Left kidney (tissue), 2 donors: ENCODE results near the gene PREX1. TPM values are rescaled to one million over a fixed set of nuclear protein-coding genes. Genes with fewer than 3 reads are reported as not detected.

Experiments used
- DNase-seq: peaks from one replicate; pipeline ENCODE4 v3.0.0-alpha.2; 2013
- polyA plus RNA-seq: library from polyadenylated mRNA; unstranded; fragments of 120-200 nt; gene quantifications from one replicate; pipeline ENCODE4 v1.2.1, GENCODE V29; 2013; ENCODE audit not compliant: insufficient read length

Gene PREX1
- polyA plus RNA-seq, 1 donor = 11.7 TPM

DNA sequence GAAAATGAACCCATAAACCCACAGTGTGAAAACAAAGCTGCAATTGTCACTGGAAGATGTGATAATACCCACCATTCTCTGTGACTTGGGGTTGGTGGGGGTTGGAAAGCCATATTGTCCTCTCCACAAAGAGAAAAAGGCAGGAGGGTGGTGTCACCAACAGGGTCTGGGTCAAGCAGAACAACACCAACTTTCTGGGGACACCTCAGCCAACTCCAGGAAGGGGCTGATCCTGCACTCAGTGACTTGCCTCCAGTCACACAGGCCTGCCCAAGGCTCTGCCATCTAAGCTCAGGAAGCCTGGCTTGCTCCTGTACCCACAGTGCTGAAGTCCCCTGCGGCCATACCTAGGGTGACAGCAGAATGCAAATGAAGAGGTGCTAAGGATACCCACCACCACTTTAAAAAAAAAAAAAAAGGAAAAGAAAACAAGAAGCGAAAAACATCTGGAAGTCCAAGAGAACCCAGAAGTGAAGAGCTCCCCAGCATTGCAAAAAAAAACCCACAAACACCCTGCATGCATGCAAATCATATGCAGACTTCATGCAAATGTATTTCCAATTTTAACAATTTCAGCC is 110.6 kb downstream of the PREX1 start:
- DNase-seq = no peak

DNA sequence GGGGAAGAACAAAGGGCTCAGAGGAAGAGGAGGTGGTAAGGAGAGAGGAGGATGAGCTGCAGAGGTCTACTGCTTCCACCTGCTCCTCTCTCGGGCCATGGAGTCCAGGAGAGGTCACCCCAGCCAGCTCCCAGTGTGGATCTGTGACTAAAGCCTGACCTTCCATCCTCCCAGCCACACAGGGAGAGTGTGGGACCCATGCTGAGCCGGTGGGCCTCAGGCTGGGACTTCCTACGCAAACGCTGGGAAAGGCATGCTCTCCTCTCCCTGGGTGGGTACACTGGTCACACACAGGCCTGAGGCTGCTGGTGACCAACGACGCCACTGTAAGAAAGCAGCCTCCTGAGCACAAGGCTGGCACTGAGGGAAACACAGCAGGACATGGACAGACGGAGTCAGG is 111.3 kb downstream of the PREX1 start:
- no peak for DNase-seq

DNA sequence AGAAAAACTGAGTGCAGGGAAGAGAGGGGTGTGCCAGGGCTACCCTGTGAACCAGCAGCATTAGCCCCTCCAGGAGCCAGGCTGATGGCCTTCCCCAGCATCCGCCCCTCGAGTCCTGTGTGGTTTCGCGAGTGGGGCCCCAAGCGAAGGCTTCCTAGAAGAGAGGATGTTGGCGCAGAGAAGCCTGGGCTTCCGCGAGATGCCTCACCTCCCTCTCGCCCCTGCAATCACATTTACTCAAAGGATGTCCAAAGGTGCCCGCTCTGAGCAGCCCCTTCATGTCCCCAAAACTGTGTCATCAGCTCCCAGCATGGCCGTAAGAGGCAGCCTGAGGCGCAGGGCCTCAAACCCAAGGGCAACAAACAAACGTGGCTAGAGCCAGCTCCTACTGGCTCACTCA is 111.7 kb downstream of the PREX1 start:
- no peak for DNase-seq

DNA sequence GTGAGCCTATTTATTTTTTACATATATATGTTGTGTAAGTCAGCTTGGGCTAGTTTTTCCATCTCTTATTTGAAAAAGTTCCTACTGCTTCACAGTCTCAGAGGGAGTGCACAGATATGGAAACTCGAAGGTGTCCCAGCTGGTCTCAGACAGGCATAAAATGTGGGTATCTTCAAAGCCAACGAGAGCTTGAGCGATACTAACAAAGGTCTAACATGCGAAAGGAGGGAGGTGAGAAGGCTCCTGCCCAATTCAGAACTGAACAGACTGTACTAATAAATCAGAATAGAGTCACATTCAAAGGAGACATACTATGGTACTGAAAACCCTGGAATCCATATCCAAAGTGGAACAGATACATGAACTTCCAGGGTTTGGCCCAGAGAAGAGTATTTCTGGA is 113.0 kb downstream of the PREX1 start:
- DNase-seq = no peak

GRCh38 chr20:48711696-48712464 is 115.9 kb downstream of the PREX1 start:
- no peak for DNase-seq

- no peak for DNase-seq
Measured at GRCh38 chr20:48711044-48711428, 116.8 kb downstream of the PREX1 start.

- no peak for DNase-seq
Measured at GRCh38 chr20:48710341-48711043, 117.3 kb downstream of the PREX1 start.

DNA sequence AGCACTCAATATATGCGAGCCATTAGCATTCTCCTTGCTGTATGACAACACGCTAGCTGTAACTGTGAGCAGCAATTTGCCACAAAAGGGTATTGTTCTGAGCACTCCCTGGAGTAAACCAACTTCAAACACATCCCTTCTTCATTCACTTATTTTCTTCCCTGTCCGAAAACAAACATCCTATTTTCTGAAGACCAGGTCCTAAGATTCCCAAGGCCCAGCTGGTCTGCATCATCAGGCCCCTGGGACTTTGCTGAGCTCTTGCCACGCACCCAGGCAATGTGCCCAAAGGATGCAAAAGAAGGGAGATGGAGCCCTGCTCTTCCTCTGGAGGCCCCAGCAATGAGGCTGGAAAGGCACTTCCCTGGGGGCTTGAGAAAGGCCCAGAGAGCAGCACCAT is 118.1 kb downstream of the PREX1 start:
- no peak for DNase-seq

- no peak for DNase-seq
Measured at GRCh38 chr20:48709058-48709691, 118.6 kb downstream of the PREX1 start.

DNA sequence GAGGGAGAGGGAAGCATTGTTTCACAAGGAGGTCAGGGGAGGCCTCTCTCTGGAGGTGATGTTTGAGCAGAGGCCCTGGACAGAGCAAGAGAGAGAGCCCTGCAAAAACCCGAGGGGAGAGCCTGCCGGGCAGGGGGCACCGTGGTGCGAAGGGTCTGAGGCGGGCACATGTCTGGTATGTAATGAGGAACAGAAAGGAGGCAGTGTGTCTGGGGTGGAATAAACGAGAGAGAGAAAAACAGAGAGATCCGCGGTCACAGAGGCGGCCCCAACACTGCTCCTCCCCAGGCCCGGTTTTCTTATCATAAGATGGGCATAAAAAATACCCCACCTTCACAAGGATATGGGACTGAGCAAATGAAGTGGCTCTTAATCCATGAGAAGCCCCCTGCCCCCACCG is 119.2 kb downstream of the PREX1 start:
- no peak for DNase-seq

- DNase-seq = no peak
Measured at GRCh38 chr20:48708116-48708515, 119.7 kb downstream of the PREX1 start.

DNA sequence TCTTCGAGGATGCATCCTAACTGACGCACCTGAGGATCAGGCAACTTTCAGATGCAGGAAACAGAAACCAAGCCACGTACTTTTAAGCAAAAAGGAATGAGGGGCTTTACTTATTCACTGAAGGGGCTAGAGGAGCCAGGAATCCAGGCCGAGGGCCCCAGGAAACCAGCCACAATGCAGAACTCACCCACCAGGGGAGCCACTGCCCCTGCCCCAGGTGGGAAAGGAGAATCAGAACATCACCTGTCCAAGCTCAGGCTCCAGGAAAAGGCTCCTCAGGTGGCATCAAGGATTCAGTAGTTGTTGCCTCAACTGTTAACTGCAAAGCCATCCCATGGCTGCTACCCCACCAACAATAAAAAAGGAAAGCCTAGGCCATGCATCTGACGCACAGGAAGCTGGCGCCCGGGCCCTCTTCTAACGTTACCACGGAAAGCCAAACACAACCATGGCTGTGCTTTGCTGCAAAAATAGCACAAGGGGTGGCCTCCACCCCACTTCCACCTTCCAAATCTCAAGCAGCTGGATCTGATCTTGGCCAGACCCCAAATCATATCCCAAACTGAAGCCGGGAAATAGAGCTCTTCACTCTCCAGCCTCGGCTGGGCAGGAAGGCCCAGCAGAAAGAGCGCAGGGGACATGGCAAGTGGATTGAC is 121.0 kb downstream of the PREX1 start:
- DNase-seq = no peak

DNA sequence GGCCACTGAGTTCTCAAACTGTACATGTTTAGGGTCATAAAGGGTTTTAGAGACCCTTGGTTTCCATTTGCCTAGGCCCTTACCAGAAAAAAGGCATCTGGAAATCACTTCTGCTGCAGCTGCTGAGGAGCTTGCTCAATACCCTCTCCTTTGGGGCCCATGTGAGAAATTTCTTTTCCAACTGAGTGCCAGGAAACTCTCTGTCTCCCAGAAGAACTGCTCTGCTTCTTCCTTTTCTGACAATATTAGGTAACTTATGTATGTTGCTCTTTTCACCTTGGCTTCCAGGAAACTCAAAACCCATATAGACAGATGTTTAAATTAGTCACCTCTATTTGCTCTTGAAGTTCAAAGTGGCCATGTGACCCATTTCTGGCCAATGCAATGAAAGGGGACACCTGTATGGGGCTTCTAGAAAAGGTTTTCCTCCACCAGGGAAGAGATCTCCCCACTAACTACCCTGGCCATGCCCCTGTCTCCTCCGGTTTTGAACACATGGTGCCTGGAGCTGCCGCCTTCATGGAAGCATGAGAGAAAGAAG is 121.6 kb downstream of the PREX1 start:
- no peak for DNase-seq

GRCh38 chr20:48705240-48706115 is 122.3 kb downstream of the PREX1 start:
- no peak for DNase-seq

GRCh38 chr20:48704761-48705160 is 123.0 kb downstream of the PREX1 start:
- no peak for DNase-seq

- no peak for DNase-seq
Measured at GRCh38 chr20:48703511-48704219, 124.1 kb downstream of the PREX1 start.

DNA sequence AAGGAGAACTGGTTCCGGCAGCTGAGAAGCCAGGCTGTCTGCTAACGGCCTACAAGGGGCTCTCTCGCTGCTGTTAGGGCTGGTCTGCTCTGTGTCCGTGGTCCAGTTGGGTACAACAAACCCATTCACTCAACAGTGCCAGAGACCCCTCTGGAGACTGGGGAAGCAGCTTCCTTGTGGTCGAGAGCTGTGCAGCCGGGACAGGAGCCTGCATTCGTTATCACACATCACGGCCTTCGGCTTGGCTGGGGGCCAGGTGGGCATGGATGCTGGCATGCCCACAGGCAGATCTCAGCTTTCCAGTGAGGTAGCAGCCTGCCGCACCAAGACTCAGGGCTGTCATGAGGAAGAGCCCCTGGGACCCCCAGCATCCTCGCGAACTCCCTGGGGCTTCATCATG is 124.7 kb downstream of the PREX1 start:
- no peak for DNase-seq

DNA sequence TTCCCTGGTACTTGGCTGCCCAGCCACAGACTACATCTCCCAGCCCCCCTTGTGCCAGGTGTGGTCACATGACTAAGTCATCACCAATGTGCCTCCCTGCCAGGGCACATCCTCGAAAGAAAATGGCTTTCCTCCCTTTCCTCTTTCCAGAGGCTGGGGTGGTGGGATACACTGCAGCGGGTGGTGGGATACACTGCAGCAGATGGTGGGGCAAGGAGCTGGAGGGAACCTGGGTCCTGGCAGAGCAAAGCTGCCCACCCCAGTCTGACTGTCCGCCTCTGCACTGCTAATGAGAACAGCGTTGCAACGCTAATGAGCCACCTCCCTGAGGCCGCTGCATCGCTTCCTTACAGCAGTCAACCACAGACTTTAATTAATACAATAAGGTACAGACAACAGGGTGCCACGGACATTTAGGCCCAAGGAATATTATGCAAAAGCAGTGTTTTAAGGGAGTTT is 125.3 kb downstream of the PREX1 start:
- no peak for DNase-seq

GRCh38 chr20:48701702-48702101 is 126.1 kb downstream of the PREX1 start:
- no peak for DNase-seq
